GM12878 (cell line): ENCODE measurements around the gene BCLAF3. TPM values are rescaled to one million over a fixed set of nuclear protein-coding genes. Genes with fewer than 3 reads are reported as not detected.

Source experiments
- ATAC-seq: fragments of 200-7000 bp; cut with Tn5 transposase; 3 replicates; pipeline ENCODE4 v1.9.1; 2020; ENCODE audit warnings: mild to moderate bottlenecking, moderate library complexity
- BruUV-seq: library from RNA; stranded (reverse); fragments of 400-500 nt; replicated peaks from 2 replicates; lab custom pipeline; 2021; lab: Mats Ljungman, UMichigan
- CTCF ChIA-PET: fragments of 300-600 bp; sonication (Branson Sonifier 250); formaldehyde crosslinking; extraction: SDS; loops from one replicate; lab custom pipeline; 2021; ENCODE audit warnings: inconsistent platforms; lab: Yijun Ruan, JAX
- POLR2A ChIA-PET: fragments of 350-600 bp; formaldehyde crosslinking; extraction: SDS; loops from one replicate; lab custom pipeline; 2021; ENCODE audit warnings: inconsistent platforms; lab: Charles Lee
- RAD21 ChIA-PET: fragments of 300-600 bp; sonication (Branson Sonifier 250); formaldehyde crosslinking; loops from one replicate; lab custom pipeline; 2023; ENCODE audit warnings: antibody characterized with exemption; ENCODE audit not compliant: unreplicated experiment; lab: Charles Lee
- SMC1A ChIA-PET: fragments of 300-600 bp; sonication (Branson Sonifier 250); formaldehyde crosslinking; loops from one replicate; lab custom pipeline; 2023; ENCODE audit not compliant: unreplicated experiment, uncharacterized antibody; lab: Charles Lee
- DNase-seq: peaks from one replicate; pipeline ENCODE4 v3.0.0-alpha.2; 2011; ENCODE audit warnings: low read depth, low spot score
- FAIRE-seq: peaks from 3 replicates; lab custom pipeline; 2011; peaks lifted over from hg19 to GRCh38; lab: Jason Lieb, UNC
- H2AFZ ChIP-seq: 2 replicates; pipeline ENCODE4 v1.6.0; 2011; ENCODE audit warnings: low read depth, low read length, control low read depth; ENCODE audit not compliant: control insufficient read depth
- H3K27ac ChIP-seq: 2 replicates; pipeline ENCODE4 v1.5.1; 2011; ENCODE audit warnings: control low read depth; ENCODE audit not compliant: control insufficient read depth, insufficient read depth
- H3K27me3 ChIP-seq, 2 experiments: replicated peaks in 1 of 2; 2 replicates each; pipeline versions ENCODE4 v1.6.0 to v1.6.1; 2011; ENCODE audit warnings: low read length in 1 of 2; ENCODE audit not compliant: control insufficient read depth in 2 of 2, insufficient read depth in 2 of 2
- H3K36me3 ChIP-seq, 2 experiments: 2 replicates each; pipeline ENCODE4 v1.5.1; 2011; ENCODE audit warnings: low read length in 1 of 2; ENCODE audit not compliant: control insufficient read depth in 2 of 2, insufficient read depth in 2 of 2
- H3K4me1 ChIP-seq: 2 replicates; pipeline ENCODE4 v1.6.1; 2011; ENCODE audit warnings: mild to moderate bottlenecking, low read length, moderate library complexity, mixed read lengths; ENCODE audit not compliant: control insufficient read depth, insufficient read depth
- H3K4me2 ChIP-seq: 2 replicates; pipeline ENCODE4 v1.6.0; 2011; ENCODE audit warnings: control low read depth; ENCODE audit not compliant: control insufficient read depth, insufficient read depth
- H3K4me3 ChIP-seq: fragments of 200-600 bp; sonication (generic); 2 replicates; pipeline ENCODE4 v1.5.1; 2016
- H3K79me2 ChIP-seq: 2 replicates; pipeline ENCODE4 v1.6.0; 2011; ENCODE audit warnings: low read length; ENCODE audit not compliant: control insufficient read depth, insufficient read depth
- H3K9ac ChIP-seq: 2 replicates; pipeline ENCODE4 v1.8.0; 2011; ENCODE audit warnings: low read length, control low read depth, mixed read lengths; ENCODE audit not compliant: control insufficient read depth, insufficient read depth
- H3K9me3 ChIP-seq: replicated peaks from 3 replicates; pipeline ENCODE4 v1.5.1; 2011; ENCODE audit warnings: mild to moderate bottlenecking, low read length; ENCODE audit not compliant: control insufficient read depth, insufficient read depth
- H4K20me1 ChIP-seq: 2 replicates; pipeline ENCODE4 v1.6.0; 2011; ENCODE audit not compliant: control insufficient read depth, insufficient read depth
- ASH2L ChIP-seq: fragments of 300-600, 200-600 bp; sonication (generic); IDR thresholded peaks from 2 replicates; pipeline ENCODE4 v1.6.1; 2017; ENCODE audit warnings: low read depth, mild to moderate bottlenecking, borderline replicate concordance
- EED ChIP-seq: sonication (generic); IDR thresholded peaks from 2 replicates; pipeline ENCODE4 v1.6.1; 2016; ENCODE audit warnings: antibody characterized with exemption, low read depth
- GATAD2B ChIP-seq: fragments of 450-650 bp; conservative IDR thresholded peaks from 2 replicates; pipeline ENCODE4 v1.6.1; 2017; ENCODE audit warnings: low read depth, mild to moderate bottlenecking, moderate library complexity
- JUNB ChIP-seq: IDR thresholded peaks from 2 replicates; pipeline ENCODE4 v1.6.1; 2016; ENCODE audit warnings: antibody characterized with exemption, mild to moderate bottlenecking
- NFIC ChIP-seq: IDR thresholded peaks from 2 replicates; pipeline ENCODE4 v1.6.1; 2012; ENCODE audit warnings: low read depth, mild to moderate bottlenecking, inconsistent platforms, low read length, moderate library complexity
- NFYA ChIP-seq: IDR thresholded peaks from 2 replicates; pipeline ENCODE4 v1.6.1; 2011; ENCODE audit warnings: low read depth, mild to moderate bottlenecking, low read length, improper control_type of control experiment, borderline replicate concordance
- NFYB ChIP-seq: IDR thresholded peaks from 2 replicates; pipeline ENCODE4 v1.6.1; 2011; ENCODE audit warnings: low read depth, mild to moderate bottlenecking, low read length, improper control_type of control experiment, moderate library complexity; ENCODE audit not compliant: insufficient read depth
- PAX5 ChIP-seq: IDR thresholded peaks from 2 replicates; pipeline ENCODE4 v1.6.1; 2011; ENCODE audit warnings: low read depth, low read length, borderline replicate concordance
- RCOR1 ChIP-seq: conservative IDR thresholded peaks from 2 replicates; pipeline ENCODE4 v1.6.1; 2012; ENCODE audit warnings: low read depth, low read length, improper control_type of control experiment
- RELA ChIP-seq: fragments of 450-650 bp; IDR thresholded peaks from 2 replicates; pipeline ENCODE4 v1.8.0; 2014; ENCODE audit warnings: borderline replicate concordance; ENCODE audit not compliant: partially characterized antibody
- RFX5 ChIP-seq: IDR thresholded peaks from 2 replicates; pipeline ENCODE4 v1.6.1; 2011; ENCODE audit warnings: low read depth, low read length, improper control_type of control experiment
- SIX5 ChIP-seq: IDR thresholded peaks from 2 replicates; pipeline ENCODE4 v1.6.1; 2011; ENCODE audit warnings: mild to moderate bottlenecking, low read depth, low read length, moderate library complexity; ENCODE audit not compliant: severe bottlenecking
- SMAD1 ChIP-seq: fragments of 450-650 bp; IDR thresholded peaks from 2 replicates; pipeline ENCODE4 v1.6.1; 2018; ENCODE audit warnings: mild to moderate bottlenecking, low read depth; ENCODE audit not compliant: partially characterized antibody
- SUPT20H ChIP-seq: IDR thresholded peaks from 2 replicates; pipeline ENCODE4 v1.6.1; 2011; ENCODE audit warnings: low read depth, mild to moderate bottlenecking, low read length, moderate library complexity, borderline replicate concordance; ENCODE audit not compliant: control insufficient read depth
- ZBED1 ChIP-seq: IDR thresholded peaks from 2 replicates; pipeline ENCODE4 v1.6.1; 2016; ENCODE audit warnings: borderline replicate concordance
- ZBTB33 ChIP-seq: fragments of 450-650 bp; IDR thresholded peaks from 2 replicates; pipeline ENCODE4 v1.6.1; 2017; ENCODE audit warnings: mild to moderate bottlenecking
- ZNF274 ChIP-seq: IDR thresholded peaks from one replicate; pipeline ENCODE4 v1.8.0; 2011; ENCODE audit not compliant: insufficient read length, insufficient read depth
- ZZZ3 ChIP-seq: IDR thresholded peaks from 2 replicates; pipeline ENCODE4 v1.6.1; 2011; ENCODE audit warnings: low read depth; ENCODE audit not compliant: control insufficient read depth, insufficient read length
- WGBS: methylation state at CpG from one replicate; pipeline ENCODE4 v1.1.6; 2016; ENCODE audit warnings: low lambda C conversion rate; ENCODE audit not compliant: insufficient replicate concordance, insufficient coverage; ENCODE audit errors: missing lambda C conversion rate; 5-methylcytosine and 5-hydroxymethylcytosine counted together
- in situ Hi-C: fragments of 300-500 bp; cut with MboI; formaldehyde crosslinking; loops from 9 replicates; pipeline ENCODE4 v1.14.3; 2018; ENCODE audit warnings: mixed read lengths
- intact Hi-C: fragments of 100-400 bp; cut with micrococcal nuclease; formaldehyde crosslinking; loops from one replicate; pipeline ENCODE4 v1.14.2; 2022; ENCODE audit not compliant: unreplicated experiment
- polyA plus RNA-seq, 11 experiments: library from polyadenylated mRNA; depleted of rRNA in 4 of 11; unstranded in 6 of 11; stranded (reverse) in 5 of 11; fragments of >200 nt; fragmentation: Nextera tagmentation in 4 of 11; fragmentation: Illumina TruSeq in 1 of 11; extraction: Ambion mirVana in 4 of 11; extraction: Trizol in 1 of 11; gene quantifications; 1 replicate in 1 of 11; 2 replicates in 10 of 11; pipeline versions ENCODE4 v1.2.1 to v1.2.3, GENCODE V29; 2011 to 2016; ENCODE audit warnings: inconsistent platforms in 2 of 11, missing spikeins in 2 of 11, low read depth in 1 of 11
- total RNA-seq, 4 experiments: library from RNA; depleted of rRNA in 3 of 4; stranded (reverse); fragments of >200 nt in 3 of 4; fragmentation: Illumina TruSeq in 1 of 4; extraction: Trizol in 1 of 4; gene quantifications; 2 replicates each; pipeline versions ENCODE4 v1.2.1 to v1.2.3, GENCODE V29; 2013 to 2021

BCLAF3 gene
- total and polyA plus RNA-seq, 10 of the 15 experiments (the other 5 are each of a cell fraction or from before 2014, with no cell fraction given), result 0.74 to 4.4 (median 2.6) TPM

DNA sequence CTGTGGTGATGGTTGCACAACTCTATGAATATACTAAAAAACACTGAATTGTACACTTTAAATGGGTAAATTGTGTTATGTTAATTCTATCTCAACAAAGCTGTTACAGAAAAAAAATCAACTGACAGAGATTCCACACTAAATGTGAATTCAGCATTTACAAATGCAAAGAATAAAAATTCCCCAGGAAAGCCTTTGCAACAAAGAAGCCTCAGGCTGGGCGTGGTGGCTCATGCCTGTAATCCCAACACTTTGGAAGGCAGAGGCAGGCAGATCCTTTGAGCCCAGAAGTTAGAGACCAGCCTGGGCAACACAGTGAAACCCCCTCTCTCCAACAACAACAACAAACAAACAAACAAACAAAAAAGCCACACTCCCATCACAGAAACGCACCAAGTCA is 8.9 kb downstream of the BCLAF3 start:
- Histone ChIP-seq H3K4me3 (no peak overlapping the region), H3K79me2 (no peaks in the 10 kb centered on the region; the same call in none of the 2 replicates), H3K36me3 (no peaks in the 10 kb centered on the region; a peak in 1 of 4 replicates), H2AFZ (no peak overlapping the region), H3K9me3 (peaks cover 2% of the 10 kb centered on the region; the same call in 2 of the 3 replicates), H3K27me3 (no peaks in the 10 kb centered on the region), H3K4me1 (no peaks in the 10 kb centered on the region), H3K4me2 (no peak overlapping the region), H3K27ac (no peak overlapping the region), H3K9ac (no peak overlapping the region), H4K20me1 (no peaks in the 10 kb centered on the region)
- no peak for DNase-seq
- in situ Hi-C loops, result no loop called here
- ATAC-seq, result no peak
- no peak for TF ChIP-seq NFYB
- no peak for TF ChIP-seq GATAD2B
- no peak for TF ChIP-seq ZBTB33
- no peak for TF ChIP-seq SIX5
- no peak for TF ChIP-seq ZZZ3
- TF ChIP-seq SMAD1, result no peak
- no peak for TF ChIP-seq EED
- TF ChIP-seq PAX5, result no peak
- TF ChIP-seq RCOR1, result no peak
- TF ChIP-seq ASH2L, result no peak
- no peak for TF ChIP-seq ZNF274
- TF ChIP-seq ZBED1, result no peak
- TF ChIP-seq JUNB, result no peak
- no peak for TF ChIP-seq NFIC
- TF ChIP-seq SUPT20H, result no peak
- TF ChIP-seq RFX5, result no peak
- no peak for TF ChIP-seq RELA
- no peak for TF ChIP-seq NFYA
- RAD21 ChIA-PET, result no interaction called here
- BruUV-seq, result no TSS peak
- POLR2A ChIA-PET, result no interaction called here
- no peak for FAIRE-seq
- 46% methylated on average over 2 of the region's 2 CpGs for WGBS
- SMC1A ChIA-PET, result no interaction called here
- CTCF ChIA-PET, result no interaction called here
- intact Hi-C loops, result no loop called here
